ENCODE results near the gene OR10V1. TPM values are rescaled to one million over a fixed set of nuclear protein-coding genes. Genes with fewer than 3 reads are reported as not detected.
"Not testable (repeated sequence)": the region's sequence is repeated elsewhere in the genome, so short reads cannot be mapped to it uniquely, and the experiment has no call there.

OR10V1 gene
- total and polyA plus RNA-seq, 2 donors (not counting 1 experiment from before 2014, with no cell fraction given), result not detected

GRCh38 chr11:59706518-59707285 is 6.9 kb downstream of the OR10V1 start:
- Histone ChIP-seq H3K4me2 (ENCODE audit: extremely low read depth, insufficient read depth, low read length) (no peak overlapping the region), H3K9ac (ENCODE audit: insufficient read depth, low read length) (no peak overlapping the region), H3K27ac (ENCODE audit: insufficient read depth, low read length) (peak overlapping the region; percentile 70), H4K20me1 (ENCODE audit: control insufficient read depth, extremely low read depth, insufficient read depth, low read length) (no peaks in the 10 kb centered on the region), H2AFZ (ENCODE audit: low read length) (no peak overlapping the region), H3K4me3 (replicated peaks in 1 of 4; ENCODE audit: control extremely low read depth in 1 of 4, insufficient read depth in 1 of 4, low read depth in 3 of 4, low read length in 4 of 4) (no peak overlapping the region), H3K9me3 (ENCODE audit: control insufficient read depth, insufficient read depth, low read depth, low read length) (no peaks in the 10 kb centered on the region), H3K79me2 (ENCODE audit: control insufficient read depth, insufficient read depth, low read length) (no peaks in the 10 kb centered on the region), H3K27me3 (ENCODE audit: control insufficient read depth, insufficient read depth, low read length) (no peaks in the 10 kb centered on the region), H3K4me1 (ENCODE audit: control insufficient read depth, extremely low read depth, insufficient read depth, low read length) (no peaks in the 10 kb centered on the region), H3K36me3 (ENCODE audit: control insufficient read depth, insufficient read depth, low read length) (no peaks in the 10 kb centered on the region)
- DNase-seq (ENCODE audit: low read depth in 2 of 2), result peak; percentile 41 to 91
- no peak for TF ChIP-seq EZH2 (IDR thresholded peaks at IDR 0.05; ENCODE audit: low read length, missing control alignments)
- TF ChIP-seq CTCF (conservative IDR thresholded peaks at IDR 0.05 in 1 of 2, IDR thresholded peaks at IDR 0.05 in 1 of 2; ENCODE audit: low read depth in 1 of 2, low read length in 2 of 2), result no peak

GRCh38 chr11:59705294-59705693 is 8.4 kb downstream of the OR10V1 start:
- no peak overlapping the region for H3K9ac ChIP-seq (ENCODE audit: insufficient read depth, low read length)
- H3K27me3 ChIP-seq (ENCODE audit: control insufficient read depth, insufficient read depth, low read length), result no peaks in the 10 kb centered on the region
- no peaks in the 10 kb centered on the region for H3K36me3 ChIP-seq (ENCODE audit: control insufficient read depth, insufficient read depth, low read length)
- no peak overlapping the region for H3K4me3 ChIP-seq (replicated peaks in 1 of 4; ENCODE audit: control extremely low read depth in 1 of 4, insufficient read depth in 1 of 4, low read depth in 3 of 4, low read length in 4 of 4)
- H3K27ac ChIP-seq (ENCODE audit: insufficient read depth, low read length), result no peak overlapping the region
- H3K4me1 ChIP-seq (ENCODE audit: control insufficient read depth, extremely low read depth, insufficient read depth, low read length), result no peaks in the 10 kb centered on the region
- no peak for TF ChIP-seq EZH2 (IDR thresholded peaks at IDR 0.05; ENCODE audit: low read length, missing control alignments)
- no peak for TF ChIP-seq CTCF (conservative IDR thresholded peaks at IDR 0.05 in 1 of 2, IDR thresholded peaks at IDR 0.05 in 1 of 2; ENCODE audit: low read depth in 1 of 2, low read length in 2 of 2)
- no peak overlapping the region for H3K4me2 ChIP-seq (ENCODE audit: extremely low read depth, insufficient read depth, low read length)
- H3K79me2 ChIP-seq (ENCODE audit: control insufficient read depth, insufficient read depth, low read length), result no peaks in the 10 kb centered on the region
- no peaks in the 10 kb centered on the region for H4K20me1 ChIP-seq (ENCODE audit: control insufficient read depth, extremely low read depth, insufficient read depth, low read length)
- H2AFZ ChIP-seq (ENCODE audit: low read length), result no peak overlapping the region
- DNase-seq (ENCODE audit: low read depth in 2 of 2), result peak in 1 of 2 donors; percentile 19
- no peaks in the 10 kb centered on the region for H3K9me3 ChIP-seq (ENCODE audit: control insufficient read depth, insufficient read depth, low read depth, low read length)

GRCh38 chr11:59703515-59703914 is 10.1 kb downstream of the OR10V1 start:
- H3K79me2 ChIP-seq (ENCODE audit: control insufficient read depth, insufficient read depth, low read length); H3K27ac ChIP-seq (ENCODE audit: insufficient read depth, low read length): not testable (repeated sequence)

GRCh38 chr11:59700157-59700556 is 13.5 kb downstream of the OR10V1 start:
- H3K4me3 ChIP-seq (replicated peaks in 1 of 4; ENCODE audit: control extremely low read depth in 1 of 4, insufficient read depth in 1 of 4, low read depth in 3 of 4, low read length in 4 of 4); H3K4me1 ChIP-seq (ENCODE audit: control insufficient read depth, extremely low read depth, insufficient read depth, low read length); H2AFZ ChIP-seq (ENCODE audit: low read length); H3K9ac ChIP-seq (ENCODE audit: insufficient read depth, low read length); H3K79me2 ChIP-seq (ENCODE audit: control insufficient read depth, insufficient read depth, low read length); H3K36me3 ChIP-seq (ENCODE audit: control insufficient read depth, insufficient read depth, low read length); H3K9me3 ChIP-seq (ENCODE audit: control insufficient read depth, insufficient read depth, low read depth, low read length); H3K4me2 ChIP-seq (ENCODE audit: extremely low read depth, insufficient read depth, low read length); H3K27ac ChIP-seq (ENCODE audit: insufficient read depth, low read length); DNase-seq (ENCODE audit: low read depth in 2 of 2); H4K20me1 ChIP-seq (ENCODE audit: control insufficient read depth, extremely low read depth, insufficient read depth, low read length); H3K27me3 ChIP-seq (ENCODE audit: control insufficient read depth, insufficient read depth, low read length): not testable (repeated sequence)

More at GRCh38 chr11:59703515-59703914, 10.1 kb downstream of the OR10V1 start:
- not testable (repeated sequence) for H3K36me3 ChIP-seq (ENCODE audit: control insufficient read depth, insufficient read depth, low read length); H2AFZ ChIP-seq (ENCODE audit: low read length); H3K9ac ChIP-seq (ENCODE audit: insufficient read depth, low read length); H3K27me3 ChIP-seq (ENCODE audit: control insufficient read depth, insufficient read depth, low read length); DNase-seq (ENCODE audit: low read depth in 2 of 2); H3K4me1 ChIP-seq (ENCODE audit: control insufficient read depth, extremely low read depth, insufficient read depth, low read length); H3K9me3 ChIP-seq (ENCODE audit: control insufficient read depth, insufficient read depth, low read depth, low read length); H4K20me1 ChIP-seq (ENCODE audit: control insufficient read depth, extremely low read depth, insufficient read depth, low read length); H3K4me2 ChIP-seq (ENCODE audit: extremely low read depth, insufficient read depth, low read length); H3K4me3 ChIP-seq (replicated peaks in 1 of 4; ENCODE audit: control extremely low read depth in 1 of 4, insufficient read depth in 1 of 4, low read depth in 3 of 4, low read length in 4 of 4)
